ENCODE results near the gene VIPR2.

Gene VIPR2

GRCh38 chr7:159157714-159158113 is 13.0 kb upstream of the VIPR2 start:
- DNase-seq, result no peak

GRCh38 chr7:159156436-159157245 is 12.0 kb upstream of the VIPR2 start:
- DNase-seq, result no peak

GRCh38 chr7:159155410-159155809 is 10.7 kb upstream of the VIPR2 start:
- no peak for DNase-seq

- DNase-seq, result no peak
These were observed 9.6 kb upstream of the VIPR2 start for GRCh38 chr7:159154243-159154642.

GRCh38 chr7:159153511-159153910 is 8.8 kb upstream of the VIPR2 start:
- no peak for DNase-seq

- no peak for DNase-seq
These were observed 8.1 kb upstream of the VIPR2 start for GRCh38 chr7:159152816-159153215.

GRCh38 chr7:159151231-159151630 is 6.6 kb upstream of the VIPR2 start:
- DNase-seq, result no peak

GRCh38 chr7:159149488-159149887 is 4.8 kb upstream of the VIPR2 start:
- DNase-seq, result no peak

GRCh38 chr7:159148430-159149395 is 4.0 kb upstream of the VIPR2 start:
- no peak for DNase-seq

GRCh38 chr7:159147687-159148086 is 3.0 kb upstream of the VIPR2 start:
- no peak for DNase-seq

GRCh38 chr7:159147246-159147645 is 2.6 kb upstream of the VIPR2 start:
- no peak for DNase-seq

GRCh38 chr7:159146084-159146858 is 1.6 kb upstream of the VIPR2 start:
- no peak for DNase-seq

GRCh38 chr7:159145490-159145855 is 806 bp upstream of the VIPR2 start:
- DNase-seq, result no peak

GRCh38 chr7:159143780-159144757 is 598 bp downstream of the VIPR2 start:
- DNase-seq, result no peak

- DNase-seq, result no peak
These were observed 1.9 kb downstream of the VIPR2 start for GRCh38 chr7:159142730-159143129.

GRCh38 chr7:159142199-159142598 is 2.5 kb downstream of the VIPR2 start:
- DNase-seq, result no peak

- DNase-seq, result no peak
These were observed 3.0 kb downstream of the VIPR2 start for GRCh38 chr7:159141660-159142059.

GRCh38 chr7:159141167-159141566 is 3.5 kb downstream of the VIPR2 start:
- DNase-seq, result no peak

GRCh38 chr7:159140170-159140910 is 4.3 kb downstream of the VIPR2 start:
- DNase-seq, result no peak

- no peak for DNase-seq
These were observed 5.0 kb downstream of the VIPR2 start for GRCh38 chr7:159139639-159140038.

GRCh38 chr7:159139202-159139601 is 5.5 kb downstream of the VIPR2 start:
- DNase-seq, result no peak
